ENCODE measurements around the gene CHN1.

DNA sequence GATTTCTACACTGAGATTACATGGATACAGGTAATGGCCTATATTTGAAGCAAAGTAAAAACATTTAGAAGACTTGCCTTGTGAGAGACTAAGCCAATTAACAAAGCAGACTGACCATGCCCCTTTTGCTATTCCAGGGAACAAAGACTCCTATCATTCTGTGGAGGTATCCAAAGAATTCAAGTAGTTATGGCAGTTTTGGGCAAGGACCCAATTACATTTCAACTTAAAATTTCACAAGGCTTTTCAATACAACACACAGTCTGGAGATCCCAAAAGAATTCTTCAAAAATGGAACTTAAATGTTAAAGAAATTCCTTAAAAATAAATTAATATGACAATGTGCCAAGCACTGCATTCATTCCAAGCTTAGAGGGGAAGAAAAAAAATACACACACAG lies 131.7 kb downstream of the CHN1 start:
- TF ChIP-seq, protein P1, sequence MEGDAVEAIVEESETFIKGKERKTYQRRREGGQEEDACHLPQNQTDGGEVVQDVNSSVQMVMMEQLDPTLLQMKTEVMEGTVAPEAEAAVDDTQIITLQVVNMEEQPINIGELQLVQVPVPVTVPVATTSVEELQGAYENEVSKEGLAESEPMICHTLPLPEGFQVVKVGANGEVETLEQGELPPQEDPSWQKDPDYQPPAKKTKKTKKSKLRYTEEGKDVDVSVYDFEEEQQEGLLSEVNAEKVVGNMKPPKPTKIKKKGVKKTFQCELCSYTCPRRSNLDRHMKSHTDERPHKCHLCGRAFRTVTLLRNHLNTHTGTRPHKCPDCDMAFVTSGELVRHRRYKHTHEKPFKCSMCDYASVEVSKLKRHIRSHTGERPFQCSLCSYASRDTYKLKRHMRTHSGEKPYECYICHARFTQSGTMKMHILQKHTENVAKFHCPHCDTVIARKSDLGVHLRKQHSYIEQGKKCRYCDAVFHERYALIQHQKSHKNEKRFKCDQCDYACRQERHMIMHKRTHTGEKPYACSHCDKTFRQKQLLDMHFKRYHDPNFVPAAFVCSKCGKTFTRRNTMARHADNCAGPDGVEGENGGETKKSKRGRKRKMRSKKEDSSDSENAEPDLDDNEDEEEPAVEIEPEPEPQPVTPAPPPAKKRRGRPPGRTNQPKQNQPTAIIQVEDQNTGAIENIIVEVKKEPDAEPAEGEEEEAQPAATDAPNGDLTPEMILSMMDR (IDR thresholded peaks at IDR 0.05) = no peak
- TF ChIP-seq POLR2A (IDR thresholded peaks at IDR 0.05) = no peak
